Vagina (tissue), 2 donors: ENCODE measurements around the gene ZNF771. TPM values are rescaled to one million over a fixed set of nuclear protein-coding genes. Genes with fewer than 3 reads are reported as not detected.

Experiments
- DNase-seq, 2 donors: peaks; one replicate each; pipeline ENCODE4 v3.0.0-alpha.2; 2017; ENCODE audit errors: extremely low spot score in 2 of 2
- H3K27ac ChIP-seq: fragments of 200-600 bp; sonication (generic); one replicate; pipeline ENCODE4 v1.5.1; 2019
- H3K27me3 ChIP-seq: fragments of 200-600 bp; sonication (generic); one replicate; pipeline ENCODE4 v1.5.1; 2019
- H3K36me3 ChIP-seq, 2 donors: fragments of 200-600 bp; sonication (generic); one replicate each; pipeline ENCODE4 v1.5.1; 2017 to 2019
- H3K4me1 ChIP-seq: fragments of 200-600 bp; sonication (generic); one replicate; pipeline ENCODE4 v1.5.1; 2019
- H3K4me3 ChIP-seq, 2 donors: fragments of 200-600 bp; sonication (generic); 1 replicate in 1 of 2; 2 replicates in 1 of 2; pipeline ENCODE4 v1.5.1; 2016 to 2019
- H3K9me3 ChIP-seq: fragments of 200-600 bp; sonication (generic); one replicate; pipeline ENCODE4 v1.5.1; 2019
- CTCF ChIP-seq, 3 experiments: fragments of 450-650 bp in 2 of 3; fragments of 200-600 bp in 1 of 3; sonication (generic) in 1 of 3; IDR thresholded peaks; one replicate each; pipeline ENCODE4 v1.5.1; 2017 to 2019; ENCODE audit warnings: antibody characterized with exemption in 3 of 3, mild to moderate bottlenecking in 2 of 3, moderate library complexity in 2 of 3
- POLR2A ChIP-seq, 2 donors: fragments of 450-650 bp; IDR thresholded peaks; one replicate each; pipeline ENCODE4 v1.6.1; 2017; ENCODE audit warnings: antibody characterized with exemption in 2 of 2, mild to moderate bottlenecking in 2 of 2, moderate library complexity in 2 of 2
- POLR2AphosphoS5 ChIP-seq, 2 donors: sonication (generic); formaldehyde crosslinking; IDR thresholded peaks; one replicate each; pipeline ENCODE4 v1.9.0; 2017; ENCODE audit warnings: antibody characterized with exemption in 2 of 2, mild to moderate bottlenecking in 2 of 2, low read depth in 1 of 2; ENCODE audit not compliant: insufficient read depth in 1 of 2
- intact Hi-C: fragments of 100-400 bp; cut with DNase I; formaldehyde crosslinking; loops from one replicate; pipeline ENCODE4 v1.15.1; 2023
- total RNA-seq: library from RNA; depleted of rRNA; stranded (reverse); fragments of >200 nt; gene quantifications from one replicate; pipeline ENCODE4 v1.2.3, GENCODE V29; 2016

Gene ZNF771
- total RNA-seq, 1 donor from 2014 or later: 42.7 TPM

GRCh38 chr16:30434852-30435251 lies 27.4 kb downstream of the ZNF771 start:
- H3K4me1 ChIP-seq: peaks cover 8% of the 10 kb centered on the region
- no peaks in the 10 kb centered on the region for H3K27me3 ChIP-seq
- TF ChIP-seq POLR2A (IDR thresholded peaks at IDR 0.05) (no peak), POLR2AphosphoS5 (IDR thresholded peaks at IDR 0.05; ENCODE audit: insufficient read depth in 1 of 2, low read depth in 1 of 2) (no peak), CTCF (IDR thresholded peaks at IDR 0.05) (no peak)
- intact Hi-C loops: no loop called here
- no peaks in the 10 kb centered on the region for H3K9me3 ChIP-seq
- no peaks in the 10 kb centered on the region for H3K36me3 ChIP-seq
- DNase-seq: no peak
- H3K27ac ChIP-seq: no peak overlapping the region
- no peak overlapping the region for H3K4me3 ChIP-seq

DNA sequence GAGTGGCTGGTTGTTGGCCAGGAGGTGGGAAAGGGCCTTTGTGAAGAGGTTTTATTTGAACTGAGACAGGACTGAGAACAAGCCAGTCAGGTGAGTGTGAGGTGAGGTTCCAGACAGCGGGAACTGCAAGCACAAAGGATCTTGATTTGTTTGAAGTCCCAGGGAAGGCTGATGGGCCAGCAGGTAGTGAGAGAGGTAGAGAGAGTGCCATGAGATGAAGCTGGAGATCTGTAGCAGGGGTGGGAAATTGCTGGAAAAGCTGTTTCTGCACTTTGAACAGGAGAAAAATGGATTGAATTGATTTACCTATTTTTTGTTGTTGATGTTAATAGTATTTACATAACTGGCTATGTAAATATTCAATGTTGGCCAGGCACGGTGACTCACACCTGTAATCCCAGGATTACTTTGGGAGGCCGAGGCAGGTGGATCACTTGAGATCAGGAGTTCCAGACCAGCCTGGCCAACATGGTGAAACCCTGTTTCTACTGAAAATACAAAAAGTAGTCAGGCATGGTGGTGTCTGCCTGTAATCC lies 30.2 kb downstream of the ZNF771 start:
- H3K4me3 ChIP-seq: no peak overlapping the region
- no peaks in the 10 kb centered on the region for H3K27me3 ChIP-seq
- no peak for TF ChIP-seq POLR2AphosphoS5 (IDR thresholded peaks at IDR 0.05; ENCODE audit: insufficient read depth in 1 of 2, low read depth in 1 of 2)
- TF ChIP-seq POLR2A (IDR thresholded peaks at IDR 0.05): no peak
- no peak for TF ChIP-seq CTCF (IDR thresholded peaks at IDR 0.05)
- intact Hi-C loops: no loop called here
- no peaks in the 10 kb centered on the region for H3K9me3 ChIP-seq
- no peaks in the 10 kb centered on the region for H3K4me1 ChIP-seq
- no peak for DNase-seq
- H3K36me3 ChIP-seq: no peaks in the 10 kb centered on the region
- H3K27ac ChIP-seq: no peak overlapping the region

DNA sequence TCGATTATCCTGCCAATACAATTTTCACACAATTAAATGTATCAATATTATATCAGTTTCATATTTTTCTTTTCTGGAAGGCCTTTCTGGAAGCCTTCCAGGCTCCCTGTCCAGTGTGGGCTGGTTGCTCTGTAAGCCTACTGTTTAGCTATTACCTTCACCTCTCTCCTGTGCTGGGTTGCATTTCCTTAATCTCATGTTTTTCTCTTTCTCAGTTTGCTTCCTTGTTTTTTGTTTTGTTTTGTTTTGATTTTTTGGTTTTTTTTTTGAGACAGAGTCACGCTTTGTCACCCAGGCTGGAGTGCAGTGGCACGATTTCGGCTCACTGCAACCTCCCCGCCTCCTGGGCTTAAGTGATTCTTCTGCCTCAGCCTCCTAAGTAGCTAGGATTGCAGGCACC lies 31.4 kb downstream of the ZNF771 start:
- no peak overlapping the region for H3K27ac ChIP-seq
- H3K27me3 ChIP-seq: no peaks in the 10 kb centered on the region
- H3K9me3 ChIP-seq: no peaks in the 10 kb centered on the region
- no peak for DNase-seq
- no peak for TF ChIP-seq POLR2A (IDR thresholded peaks at IDR 0.05)
- no peak overlapping the region for H3K4me3 ChIP-seq
- H3K36me3 ChIP-seq: no peaks in the 10 kb centered on the region
- intact Hi-C loops: no loop called here
- peaks cover 2% of the 10 kb centered on the region for H3K4me1 ChIP-seq

GRCh38 chr16:30439720-30440348 lies 32.4 kb downstream of the ZNF771 start:
- Histone ChIP-seq H3K4me3 (no peak overlapping the region), H3K4me1 (peaks cover 12% of the 10 kb centered on the region), H3K36me3 (no peaks in the 10 kb centered on the region), H3K27ac (no peak overlapping the region), H3K27me3 (no peaks in the 10 kb centered on the region), H3K9me3 (no peaks in the 10 kb centered on the region)
- intact Hi-C loops: loop anchor here (10.0 kb wide), 1 partner anchor 95 kb away; the partner anchor contains the start of gene ZNF747
- no peak for DNase-seq
- no peak for TF ChIP-seq POLR2AphosphoS5 (IDR thresholded peaks at IDR 0.05; ENCODE audit: insufficient read depth in 1 of 2, low read depth in 1 of 2)
- no peak for TF ChIP-seq CTCF (IDR thresholded peaks at IDR 0.05)
- TF ChIP-seq POLR2A (IDR thresholded peaks at IDR 0.05): no peak

- Histone ChIP-seq H3K36me3 (no peaks in the 10 kb centered on the region), H3K9me3 (no peaks in the 10 kb centered on the region), H3K27me3 (no peaks in the 10 kb centered on the region), H3K4me1 (peaks cover 20% of the 10 kb centered on the region), H3K4me3 (no peak overlapping the region), H3K27ac (no peak overlapping the region)
- intact Hi-C loops: loop anchor here (10.0 kb wide), 1 partner anchor 91 kb away; the partner anchor contains the start of gene ZNF747
- DNase-seq: no peak
- no peak for TF ChIP-seq POLR2A (IDR thresholded peaks at IDR 0.05)
These were observed 36.2 kb downstream of the ZNF771 start for GRCh38 chr16:30443631-30444030.
